HG03196 (cell line): Measurements from ENCODE around the gene MYO7B.

Experiments
- ATAC-seq: cut with Tn5 transposase; IDR thresholded peaks from one replicate; pipeline ENCODE4 v1.9.1; 2021; ENCODE audit not compliant: unreplicated experiment

Gene MYO7B

DNA sequence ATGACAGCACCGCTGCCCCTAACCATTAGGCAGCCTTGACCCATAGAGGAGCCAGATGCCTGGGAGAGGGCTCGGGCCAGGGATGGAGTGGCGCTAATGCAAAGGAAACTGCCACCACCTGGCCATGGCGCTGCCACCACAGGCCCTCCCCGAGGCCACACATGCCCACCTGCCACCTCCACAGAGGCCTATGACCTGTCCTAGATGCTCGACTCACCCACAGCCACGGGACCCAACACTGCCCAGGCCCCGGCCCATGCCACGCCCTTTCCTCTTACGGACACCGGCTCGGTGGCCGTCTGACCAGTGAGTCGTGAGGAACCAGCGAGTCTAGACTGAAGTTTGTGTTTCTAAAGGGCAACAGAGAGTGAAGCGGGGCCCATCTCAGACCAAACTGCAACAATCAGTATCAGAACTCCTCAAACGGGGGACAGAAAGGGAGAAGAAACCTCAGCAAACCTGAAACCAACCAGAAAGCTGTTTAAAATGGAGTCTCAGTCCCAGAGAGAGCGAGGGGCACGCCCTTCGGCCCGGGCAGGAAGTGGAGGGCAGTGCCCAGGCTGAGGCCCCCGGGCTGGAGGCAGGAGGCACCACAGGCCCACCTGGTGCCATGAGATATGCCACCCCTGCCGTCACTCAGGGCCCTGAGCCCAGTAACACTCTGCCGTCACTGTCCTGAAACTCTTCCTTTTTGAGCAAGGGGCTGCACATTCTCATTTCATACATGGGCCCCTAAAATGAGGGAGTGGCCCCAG is 111.2 kb downstream of the MYO7B start:
- no peak for ATAC-seq

DNA sequence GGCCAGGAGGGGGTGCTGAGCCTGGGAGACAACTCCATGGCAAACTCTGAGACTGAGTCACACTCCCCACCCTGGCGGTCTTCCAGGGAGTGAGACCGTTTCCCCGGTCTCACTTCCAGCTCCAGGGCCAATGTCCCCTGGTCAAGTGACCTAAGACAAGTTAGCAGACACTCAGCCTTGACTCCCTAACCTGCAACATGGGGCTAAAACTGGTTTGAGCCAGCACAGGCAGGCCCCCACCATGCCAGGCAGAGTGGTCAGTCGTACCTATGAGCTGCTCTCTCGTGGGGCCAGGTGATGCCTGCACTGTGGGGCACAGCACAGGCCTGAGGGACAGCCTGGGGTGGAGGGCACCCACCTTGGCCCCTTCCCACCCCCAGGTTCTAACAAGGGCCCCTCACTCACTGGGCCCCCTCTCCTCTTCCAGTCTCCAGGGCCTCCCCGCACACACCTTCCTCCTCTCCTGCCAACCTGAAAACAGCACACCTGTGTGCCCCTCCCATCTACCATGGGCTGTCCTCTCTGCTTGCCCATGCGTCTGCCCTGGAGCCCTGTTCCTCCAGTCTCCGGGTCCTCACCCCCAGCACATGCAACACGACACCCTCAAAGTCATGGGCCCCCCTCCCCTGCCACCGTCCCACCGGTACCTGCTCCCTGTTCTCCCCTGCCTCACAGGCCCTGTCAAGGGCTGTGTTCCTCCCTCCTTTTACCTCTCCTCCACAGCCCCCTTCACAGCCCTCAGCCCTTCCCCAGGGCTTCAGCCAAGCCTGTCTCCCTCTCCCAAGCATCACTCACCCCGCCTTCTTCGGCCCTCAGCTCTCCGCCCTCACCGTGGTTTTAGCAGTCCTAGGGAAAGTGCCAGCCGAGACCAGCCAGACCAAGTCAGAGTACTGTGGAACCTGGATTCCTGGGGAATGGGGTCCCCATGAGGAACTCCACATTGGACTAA is 112.0 kb downstream of the MYO7B start:
- ATAC-seq, result no peak

DNA sequence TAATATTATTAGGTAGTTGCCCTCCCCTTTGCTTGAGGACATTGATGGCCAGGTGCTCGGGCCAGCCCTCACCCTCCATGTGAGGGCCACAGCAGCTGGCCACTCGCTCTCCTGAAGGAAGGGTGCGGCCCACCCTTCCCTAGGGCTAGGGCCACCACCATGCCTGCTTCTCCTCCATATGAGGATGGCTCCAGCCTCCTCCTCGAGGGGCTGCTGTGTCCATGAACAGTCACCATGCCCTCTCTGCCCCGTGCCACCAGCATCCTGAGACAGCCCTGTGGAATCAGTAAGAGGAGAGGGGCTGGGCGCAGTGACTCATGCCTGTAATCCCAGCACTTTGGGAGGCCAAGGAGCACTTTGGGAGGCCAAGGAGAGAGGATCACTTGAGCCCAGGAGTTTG is 112.8 kb downstream of the MYO7B start:
- ATAC-seq, result no peak

GRCh38 chr2:127649100-127649611 is 113.7 kb downstream of the MYO7B start:
- no peak for ATAC-seq

- no peak for ATAC-seq
Observed at GRCh38 chr2:127649684-127650040, 114.2 kb downstream of the MYO7B start.

DNA sequence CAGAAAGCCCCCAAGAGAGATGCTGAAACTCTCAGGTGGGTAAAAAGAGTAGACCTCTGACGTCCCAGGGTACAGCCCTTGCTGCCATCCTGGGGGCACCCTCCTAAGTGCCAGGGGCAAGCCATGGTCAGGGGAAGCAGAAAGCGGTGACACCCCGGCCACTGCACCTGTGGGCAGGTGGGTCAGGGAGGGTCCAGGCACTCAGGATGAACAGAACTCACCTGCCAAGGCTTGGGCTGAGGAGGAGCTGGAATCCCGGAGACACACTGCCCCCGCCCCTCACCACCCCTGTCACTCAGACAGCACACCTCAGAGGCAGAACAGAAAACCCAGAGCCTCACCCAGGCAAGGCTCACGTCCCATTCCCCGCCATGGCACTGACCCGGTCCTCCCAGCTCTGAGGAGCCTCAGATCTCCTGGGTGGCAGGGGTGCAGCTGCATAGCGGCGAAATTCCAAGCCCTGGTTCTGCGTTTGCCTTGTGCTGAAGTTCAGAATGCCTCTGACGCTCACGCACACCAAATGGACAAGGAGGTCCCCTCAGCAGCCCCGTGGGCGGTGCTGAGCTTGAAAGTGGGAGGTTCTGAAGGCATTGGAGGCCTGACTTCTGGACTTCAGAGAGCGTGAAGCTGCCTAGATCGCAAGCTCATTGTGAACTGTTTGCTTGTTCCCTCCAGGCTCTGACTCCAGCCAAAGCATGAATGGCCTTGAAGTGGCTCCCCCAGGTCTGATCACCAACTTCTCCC is 114.7 kb downstream of the MYO7B start:
- ATAC-seq, result no peak

DNA sequence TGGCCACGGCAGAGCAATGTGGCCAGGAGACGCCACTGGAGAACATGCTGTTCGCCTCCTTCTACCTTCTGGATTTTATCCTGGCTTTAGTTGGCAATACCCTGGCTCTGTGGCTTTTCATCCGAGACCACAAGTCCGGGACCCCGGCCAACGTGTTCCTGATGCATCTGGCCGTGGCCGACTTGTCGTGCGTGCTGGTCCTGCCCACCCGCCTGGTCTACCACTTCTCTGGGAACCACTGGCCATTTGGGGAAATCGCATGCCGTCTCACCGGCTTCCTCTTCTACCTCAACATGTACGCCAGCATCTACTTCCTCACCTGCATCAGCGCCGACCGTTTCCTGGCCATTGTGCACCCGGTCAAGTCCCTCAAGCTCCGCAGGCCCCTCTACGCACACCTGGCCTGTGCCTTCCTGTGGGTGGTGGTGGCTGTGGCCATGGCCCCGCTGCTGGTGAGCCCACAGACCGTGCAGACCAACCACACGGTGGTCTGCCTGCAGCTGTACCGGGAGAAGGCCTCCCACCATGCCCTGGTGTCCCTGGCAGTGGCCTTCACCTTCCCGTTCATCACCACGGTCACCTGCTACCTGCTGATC is 115.4 kb downstream of the MYO7B start:
- ATAC-seq, result no peak

- ATAC-seq, result no peak
Observed at GRCh38 chr2:127651381-127651809, 115.9 kb downstream of the MYO7B start.

DNA sequence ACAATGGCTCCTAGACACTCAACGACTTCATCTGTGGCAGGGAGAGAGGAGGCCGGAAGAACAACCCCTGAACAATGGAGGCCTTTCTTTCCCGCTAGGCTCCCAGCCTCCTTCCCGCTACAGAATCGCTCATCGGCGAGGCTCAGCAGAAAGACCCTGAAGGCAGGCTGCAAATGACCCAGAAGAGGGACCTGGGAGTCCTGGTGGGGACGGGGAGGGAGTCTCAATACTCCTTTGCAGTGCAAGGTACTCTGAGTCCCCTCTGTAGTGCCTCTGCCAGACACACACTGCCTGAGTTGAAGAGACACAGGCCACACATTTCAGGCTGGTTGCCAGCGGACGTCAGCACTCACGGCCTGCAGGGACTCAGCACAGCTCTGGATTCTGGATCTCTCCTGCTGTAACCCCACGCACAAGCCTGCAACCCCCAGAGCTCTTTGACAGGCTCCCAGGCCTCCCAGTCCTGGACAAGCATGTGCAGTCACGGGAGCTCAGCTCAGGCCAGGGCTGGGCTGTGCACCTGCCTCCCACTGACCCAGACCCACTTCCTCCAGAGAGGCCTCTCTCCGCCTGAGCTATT is 116.6 kb downstream of the MYO7B start:
- ATAC-seq, result no peak

GRCh38 chr2:127652786-127653357 is 117.4 kb downstream of the MYO7B start:
- ATAC-seq, result no peak

DNA sequence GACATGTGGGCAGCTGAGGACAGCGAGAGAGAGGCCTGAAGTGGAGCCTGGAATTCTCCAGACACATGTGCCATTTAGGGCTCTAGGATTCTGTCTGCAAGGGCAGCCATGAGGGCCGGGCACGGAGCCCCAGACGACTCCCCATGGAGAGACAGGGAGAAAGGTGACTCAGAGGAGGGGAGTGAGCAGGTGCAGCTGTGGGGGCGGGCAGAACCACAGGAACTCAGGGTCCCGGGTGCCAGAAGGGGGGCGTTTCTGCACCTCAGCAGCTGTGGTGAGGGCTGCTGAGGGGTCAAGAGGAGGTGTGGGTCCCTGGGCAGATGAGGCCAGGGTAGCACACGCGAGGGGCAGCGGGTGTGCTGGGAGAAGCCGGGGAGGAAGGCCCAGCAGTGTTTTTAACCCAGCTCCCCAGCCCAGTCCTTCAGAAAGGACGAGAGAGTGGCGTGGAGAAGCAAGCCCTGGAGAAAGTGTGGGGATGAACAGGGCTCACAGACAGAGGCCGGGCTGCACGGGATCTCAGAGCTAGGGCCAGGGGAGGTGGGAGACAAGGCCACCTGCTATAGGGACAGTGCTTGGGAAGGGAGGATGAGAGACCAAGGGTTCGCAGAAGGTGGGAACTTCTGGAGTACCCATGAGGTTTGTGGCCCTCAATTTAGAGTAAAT is 118.1 kb downstream of the MYO7B start:
- no peak for ATAC-seq

DNA sequence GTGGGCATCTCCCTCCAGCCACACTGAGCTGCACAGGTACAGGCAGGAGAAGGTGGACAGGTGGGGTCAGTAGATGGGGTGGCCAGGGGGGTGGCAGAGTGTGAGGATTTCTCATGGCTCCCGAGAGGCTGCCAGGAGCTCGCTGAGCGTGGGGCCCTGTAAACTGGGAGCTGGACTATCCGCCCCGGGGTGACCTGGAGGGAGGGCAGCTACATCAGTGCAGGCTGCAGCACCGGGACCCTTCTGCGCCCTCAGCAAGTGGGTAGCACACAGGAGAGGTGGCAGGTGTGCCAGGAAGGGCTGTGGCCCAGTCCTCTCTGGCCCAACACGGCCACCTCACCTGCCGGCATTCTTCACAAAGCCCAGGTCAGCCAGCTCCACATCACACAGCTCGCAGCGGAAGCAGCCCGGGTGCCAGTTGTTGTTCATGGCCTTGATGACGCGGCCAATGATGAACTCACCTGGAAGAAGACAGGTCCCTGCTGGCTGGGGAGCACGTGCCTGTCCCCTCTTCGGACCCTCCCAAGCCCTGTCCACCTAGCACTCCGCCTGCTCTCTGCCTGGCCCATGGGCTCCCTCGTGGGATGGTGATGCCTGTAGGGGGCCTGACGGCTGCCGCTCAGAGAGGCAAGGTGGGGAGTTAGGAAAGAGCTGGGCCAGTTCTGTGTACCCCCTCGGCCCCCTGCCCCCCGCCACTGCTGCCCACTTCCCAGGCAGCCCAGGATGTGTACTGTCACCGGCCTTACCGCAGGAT is 118.8 kb downstream of the MYO7B start:
- no peak for ATAC-seq

- ATAC-seq, result no peak
Observed at GRCh38 chr2:127654838-127655175, 119.3 kb downstream of the MYO7B start.

GRCh38 chr2:127655209-127656073 is 120.0 kb downstream of the MYO7B start:
- ATAC-seq, result no peak

DNA sequence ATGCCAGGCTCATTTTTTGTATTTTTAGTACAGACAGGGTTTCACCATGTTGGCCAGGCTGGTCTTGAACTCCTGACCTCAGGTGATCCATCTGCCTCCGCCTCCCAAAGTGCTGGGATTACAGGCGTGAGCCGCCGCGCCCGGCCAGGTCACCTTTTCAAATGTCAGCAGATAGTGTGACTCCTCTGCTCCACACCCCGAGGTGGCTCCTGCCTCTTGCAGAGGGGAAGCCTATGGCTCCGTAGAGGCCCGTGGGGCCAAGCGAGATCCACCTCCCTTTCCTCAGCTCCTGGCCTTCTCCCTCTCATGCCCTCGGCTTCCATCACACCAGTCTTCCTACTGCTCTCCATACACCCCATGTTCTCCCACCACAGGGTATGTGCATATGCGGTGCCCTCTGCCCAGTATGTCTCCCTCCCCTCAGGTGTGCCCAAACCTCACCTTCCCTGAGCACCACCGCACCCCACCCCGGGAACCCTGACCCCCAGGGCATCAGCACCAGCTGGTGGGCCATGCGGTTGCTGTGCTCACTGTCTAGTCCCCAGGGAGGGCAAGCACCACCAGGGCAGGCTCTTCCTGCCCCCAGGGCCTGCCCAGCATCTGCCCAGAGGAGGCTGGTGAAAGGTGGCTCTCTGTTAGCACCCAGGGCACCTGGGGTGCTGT is 121.2 kb downstream of the MYO7B start:
- no peak for ATAC-seq

GRCh38 chr2:127657232-127657595 is 121.7 kb downstream of the MYO7B start:
- ATAC-seq, result no peak

DNA sequence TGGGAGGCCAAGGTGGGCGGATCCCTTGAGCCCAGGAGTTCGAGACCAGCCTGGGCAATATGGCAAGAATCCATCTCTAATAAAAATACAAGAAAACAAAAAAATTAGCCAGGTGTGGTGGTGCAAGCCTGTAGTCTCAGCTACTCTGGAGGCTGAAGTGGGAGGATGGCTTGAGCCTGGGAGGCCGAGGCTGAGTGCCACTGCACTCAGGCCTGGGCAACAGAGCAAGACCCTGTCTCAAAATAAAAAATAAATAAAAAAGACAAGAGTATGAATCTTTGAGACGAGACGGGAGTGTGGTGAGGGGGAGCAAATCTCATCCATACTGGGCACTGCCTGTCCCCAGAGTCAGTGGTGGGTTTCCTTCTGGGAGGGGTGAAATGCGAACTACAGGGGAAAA is 122.7 kb downstream of the MYO7B start:
- ATAC-seq, result no peak
